KMS-11 (cell line): ENCODE measurements around the gene FOXS1.

Source experiments
- H2AFZ ChIP-seq: fragments of 200-600 bp; sonication (generic); 2 replicates; pipeline ENCODE4 v1.6.1; 2016; ENCODE audit warnings: antibody characterized with exemption, mixed run types, low read depth
- H3K27ac ChIP-seq: fragments of 200-600 bp; sonication (generic); 2 replicates; pipeline ENCODE4 v1.6.1; 2016; ENCODE audit warnings: mild to moderate bottlenecking, mixed run types
- H3K27me3 ChIP-seq: fragments of 200-600 bp; sonication (generic); 2 replicates; pipeline ENCODE4 v1.6.1; 2017; ENCODE audit warnings: mild to moderate bottlenecking, low read depth, mixed run types, moderate library complexity; ENCODE audit not compliant: insufficient read depth
- H3K36me3 ChIP-seq: fragments of 200-600 bp; sonication (generic); 2 replicates; pipeline ENCODE4 v1.6.1; 2017; ENCODE audit warnings: mild to moderate bottlenecking, mixed run types; ENCODE audit not compliant: insufficient read depth
- H3K4me1 ChIP-seq: fragments of 200-600 bp; sonication (generic); 2 replicates; pipeline ENCODE4 v1.6.1; 2016; ENCODE audit warnings: mild to moderate bottlenecking, low read depth, mixed run types; ENCODE audit not compliant: poor library complexity, severe bottlenecking
- H3K4me2 ChIP-seq: fragments of 200-600 bp; sonication (generic); 2 replicates; pipeline ENCODE4 v1.7.0; 2016; ENCODE audit warnings: mild to moderate bottlenecking, mixed run types
- H3K4me3 ChIP-seq: fragments of 200-600 bp; sonication (generic); IDR thresholded peaks from 2 replicates; pipeline ENCODE4 v1.6.1; 2017; ENCODE audit warnings: low read depth, low read length, mixed read lengths; ENCODE audit not compliant: insufficient read depth
- H3K79me2 ChIP-seq: fragments of 200-600 bp; sonication (generic); 2 replicates; pipeline ENCODE4 v1.6.1; 2016; ENCODE audit warnings: low read depth, mixed run types; ENCODE audit not compliant: insufficient read depth
- H3K9ac ChIP-seq: fragments of 200-600 bp; sonication (generic); 2 replicates; pipeline ENCODE4 v1.6.1; 2016; ENCODE audit warnings: mild to moderate bottlenecking, mixed run types
- H4K20me1 ChIP-seq: fragments of 200-600 bp; sonication (generic); 2 replicates; pipeline ENCODE4 v1.6.1; 2016; ENCODE audit warnings: mild to moderate bottlenecking, mixed run types; ENCODE audit not compliant: insufficient read depth
- CTCF ChIP-seq: fragments of 200-600 bp; sonication (generic); conservative IDR thresholded peaks from 2 replicates; pipeline ENCODE4 v1.6.1; 2017; ENCODE audit warnings: low read depth, mild to moderate bottlenecking, antibody characterized with exemption, low read length, moderate library complexity, mixed read lengths

The FOXS1 gene

GRCh38 chr20:31849306-31849930 lies 4.0 kb upstream of the FOXS1 start:
- Histone ChIP-seq H2AFZ (no peak overlapping the region), H3K27me3 (peaks cover 67% of the 10 kb centered on the region), H3K4me1 (peaks cover 26% of the 10 kb centered on the region), H3K9ac (no peak overlapping the region), H3K36me3 (no peaks in the 10 kb centered on the region), H3K27ac (no peak overlapping the region), H3K4me3 (no peak overlapping the region), H4K20me1 (no peaks in the 10 kb centered on the region), H3K4me2 (no peak overlapping the region), H3K79me2 (no peaks in the 10 kb centered on the region)
- no peak for TF ChIP-seq CTCF

GRCh38 chr20:31848088-31848999 lies 2.9 kb upstream of the FOXS1 start:
- no peak overlapping the region for H3K27ac ChIP-seq
- no peak overlapping the region for H3K4me2 ChIP-seq
- TF ChIP-seq CTCF, result no peak

GRCh38 chr20:31846793-31847138 lies 1.4 kb upstream of the FOXS1 start:
- H3K4me1 ChIP-seq, result peaks cover 20% of the 10 kb centered on the region
- no peak overlapping the region for H2AFZ ChIP-seq
- H3K79me2 ChIP-seq, result no peaks in the 10 kb centered on the region
- H4K20me1 ChIP-seq, result no peaks in the 10 kb centered on the region
- H3K9ac ChIP-seq, result no peak overlapping the region
- H3K4me2 ChIP-seq, result peak overlapping the region; percentile 29; the same call in 1 of the 2 replicates
- no peaks in the 10 kb centered on the region for H3K36me3 ChIP-seq
- TF ChIP-seq CTCF, result peak; percentile 48; the same call in 1 of the 2 replicates
- no peak overlapping the region for H3K4me3 ChIP-seq
- H3K27me3 ChIP-seq, result peaks cover 67% of the 10 kb centered on the region
- H3K27ac ChIP-seq, result no peak overlapping the region

More at GRCh38 chr20:31848088-31848999, 2.9 kb upstream of the FOXS1 start:
- no peaks in the 10 kb centered on the region for H3K36me3 ChIP-seq
- no peak overlapping the region for H3K9ac ChIP-seq
- H3K4me3 ChIP-seq, result no peak overlapping the region
- no peak overlapping the region for H2AFZ ChIP-seq
- no peaks in the 10 kb centered on the region for H3K79me2 ChIP-seq
- H3K4me1 ChIP-seq, result peaks cover 26% of the 10 kb centered on the region
- no peaks in the 10 kb centered on the region for H4K20me1 ChIP-seq
- peaks cover 63% of the 10 kb centered on the region for H3K27me3 ChIP-seq

GRCh38 chr20:31844737-31845299 lies 586 bp downstream of the FOXS1 start:
- H3K4me2 ChIP-seq, result no peak overlapping the region
- no peak for TF ChIP-seq CTCF

More at GRCh38 chr20:31844737-31845299, 586 bp downstream of the FOXS1 start:
- no peak overlapping the region for H3K4me3 ChIP-seq
- no peaks in the 10 kb centered on the region for H3K36me3 ChIP-seq
- H3K4me1 ChIP-seq, result peaks cover 20% of the 10 kb centered on the region
- no peak overlapping the region for H3K27ac ChIP-seq
- H4K20me1 ChIP-seq, result no peaks in the 10 kb centered on the region
- no peaks in the 10 kb centered on the region for H3K79me2 ChIP-seq
- H3K27me3 ChIP-seq, result peaks cover 52% of the 10 kb centered on the region
- no peak overlapping the region for H2AFZ ChIP-seq
- H3K9ac ChIP-seq, result no peak overlapping the region
